ENCODE results near the gene ZNF853.
A peak's percentile ranks its signal among the peaks of the same experiment; 100 is the strongest.
"Not testable (repeated sequence)": the region's sequence is repeated elsewhere in the genome, so short reads cannot be mapped to it uniquely, and the experiment has no call there.

ZNF853 gene

DNA sequence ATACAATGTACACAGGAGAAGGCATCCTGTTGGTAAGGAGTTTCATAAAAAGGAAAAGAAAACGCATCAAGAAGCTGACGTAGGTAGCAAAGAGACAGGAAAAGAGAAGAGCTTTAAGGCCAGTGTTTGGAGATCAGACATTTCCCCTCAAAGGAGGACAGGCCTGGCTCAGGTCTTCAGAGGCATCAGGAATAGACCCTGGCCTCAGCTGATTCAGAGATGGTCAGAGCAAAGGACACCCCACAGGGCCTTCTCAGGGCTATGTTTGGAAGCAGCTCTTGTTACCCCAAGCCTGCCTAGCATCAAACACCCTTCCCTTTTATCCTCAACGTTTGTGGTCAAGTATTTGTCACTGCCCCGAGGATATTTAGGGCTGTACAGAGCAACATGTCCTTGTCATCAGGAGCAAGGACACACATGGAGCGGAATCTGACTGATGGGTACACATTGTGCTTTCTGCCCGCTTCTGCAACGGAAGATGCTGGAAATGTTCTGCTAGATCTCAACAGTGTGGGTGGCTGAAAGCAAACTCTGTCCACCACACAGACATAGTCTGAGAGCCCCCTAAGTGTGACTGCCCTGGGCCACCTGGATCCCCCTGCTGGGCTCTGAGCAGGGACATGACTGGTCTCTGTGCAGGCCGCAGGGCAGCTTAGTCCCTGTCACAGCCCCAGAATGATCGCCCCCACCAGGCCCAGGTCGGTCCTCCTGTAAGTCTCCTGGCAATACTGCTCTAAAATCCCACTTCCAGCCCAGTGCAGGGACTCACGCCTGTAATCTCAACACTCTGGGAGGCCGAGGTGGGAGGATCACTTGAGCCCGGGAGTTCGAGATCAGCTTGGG is 39.2 kb upstream of the ZNF853 start:
- in situ Hi-C loops (cut with HindIII; ENCODE audit: low pct_ligation_motif_present, low sequenced_read_pairs): no loop called here
- no peaks in the 10 kb centered on the region for H3K27me3 ChIP-seq (replicated peaks)
- no peak for DNase-seq
- peak overlapping the region; percentile 52 for H3K4me3 ChIP-seq (ENCODE audit: low read depth, low read length)
- H3K27ac ChIP-seq: no peak overlapping the region
- TF ChIP-seq, protein P1, sequence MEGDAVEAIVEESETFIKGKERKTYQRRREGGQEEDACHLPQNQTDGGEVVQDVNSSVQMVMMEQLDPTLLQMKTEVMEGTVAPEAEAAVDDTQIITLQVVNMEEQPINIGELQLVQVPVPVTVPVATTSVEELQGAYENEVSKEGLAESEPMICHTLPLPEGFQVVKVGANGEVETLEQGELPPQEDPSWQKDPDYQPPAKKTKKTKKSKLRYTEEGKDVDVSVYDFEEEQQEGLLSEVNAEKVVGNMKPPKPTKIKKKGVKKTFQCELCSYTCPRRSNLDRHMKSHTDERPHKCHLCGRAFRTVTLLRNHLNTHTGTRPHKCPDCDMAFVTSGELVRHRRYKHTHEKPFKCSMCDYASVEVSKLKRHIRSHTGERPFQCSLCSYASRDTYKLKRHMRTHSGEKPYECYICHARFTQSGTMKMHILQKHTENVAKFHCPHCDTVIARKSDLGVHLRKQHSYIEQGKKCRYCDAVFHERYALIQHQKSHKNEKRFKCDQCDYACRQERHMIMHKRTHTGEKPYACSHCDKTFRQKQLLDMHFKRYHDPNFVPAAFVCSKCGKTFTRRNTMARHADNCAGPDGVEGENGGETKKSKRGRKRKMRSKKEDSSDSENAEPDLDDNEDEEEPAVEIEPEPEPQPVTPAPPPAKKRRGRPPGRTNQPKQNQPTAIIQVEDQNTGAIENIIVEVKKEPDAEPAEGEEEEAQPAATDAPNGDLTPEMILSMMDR (IDR thresholded peaks at IDR 0.05; ENCODE audit: low read depth, low read length, missing control alignments): no peak
- H3K36me3 ChIP-seq (replicated peaks): peaks cover 2% of the 10 kb centered on the region

DNA sequence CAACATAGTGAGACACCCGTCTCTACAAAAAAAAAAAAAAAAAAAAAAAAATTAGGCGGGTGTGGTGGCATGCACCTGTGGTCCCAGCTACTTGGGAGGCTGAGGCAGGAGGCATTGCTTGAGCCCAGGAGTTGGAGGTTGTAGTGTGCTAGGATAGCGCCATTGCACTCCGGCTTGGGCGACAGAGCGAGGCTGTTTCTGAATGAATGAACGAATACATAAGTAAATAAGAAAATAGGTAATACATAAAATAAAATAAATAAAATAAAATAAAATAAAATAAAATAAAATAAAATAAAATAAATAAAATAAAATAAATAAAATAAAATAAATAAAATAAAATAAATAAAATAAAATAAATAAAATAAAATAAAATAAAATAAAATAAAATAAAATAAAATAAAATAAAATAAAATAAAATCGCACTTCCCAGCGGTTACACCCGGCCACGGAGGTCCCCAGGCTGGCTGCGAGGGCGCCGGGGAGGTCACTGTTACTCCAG is 38.5 kb upstream of the ZNF853 start:
- Histone ChIP-seq H3K4me3 (ENCODE audit: low read depth, low read length) (peak overlapping the region; percentile 76), H3K27ac (peak overlapping the region; percentile 78)
- H3K36me3 ChIP-seq (replicated peaks); DNase-seq; H3K27me3 ChIP-seq (replicated peaks); in situ Hi-C loops (cut with HindIII; ENCODE audit: low pct_ligation_motif_present, low sequenced_read_pairs): not testable (repeated sequence)

DNA sequence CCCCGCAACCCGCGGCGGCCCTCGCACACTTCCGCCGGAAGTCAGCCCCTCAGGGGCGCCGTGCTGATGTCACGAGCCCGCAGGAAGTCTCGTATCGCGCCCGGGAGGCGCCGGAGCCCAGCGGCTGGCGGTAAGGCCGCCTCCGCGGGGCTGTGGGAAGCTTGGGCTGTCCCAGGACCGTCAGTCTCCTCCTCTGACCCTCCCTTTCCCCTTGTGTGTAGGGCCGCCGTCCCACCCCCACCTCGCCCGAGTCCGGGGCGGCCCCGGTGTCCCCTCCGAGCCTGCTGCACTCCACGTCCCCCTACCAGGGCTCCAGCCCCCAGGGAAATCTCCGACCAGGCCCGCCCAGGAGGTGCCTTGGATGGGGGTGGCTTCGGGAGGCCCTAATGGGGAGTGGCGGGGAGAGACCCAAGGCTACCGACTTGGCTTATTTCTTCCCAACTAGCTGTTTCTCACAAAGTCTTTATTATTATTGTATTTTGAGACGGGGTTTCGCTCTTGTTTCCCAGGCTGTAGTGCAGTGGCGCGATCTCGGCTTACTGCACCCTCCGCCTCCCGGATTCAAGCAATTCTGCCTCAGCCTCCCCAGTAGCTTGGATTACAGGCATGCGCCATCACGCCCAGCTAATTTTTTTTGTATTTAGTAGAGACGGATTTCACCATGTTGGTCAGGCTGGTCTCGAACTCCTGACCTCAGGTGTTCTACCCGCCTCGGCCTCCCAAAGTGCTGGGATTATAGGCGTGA is 37.9 kb upstream of the ZNF853 start, which contains the start of gene ZDHHC4:
ZDHHC4 (plus strand) TSS at position 86 of the 745 bp plus-strand sequence. CDS start 3,108 bp downstream, outside the sequence.
- peaks cover 6% of the 10 kb centered on the region for H3K36me3 ChIP-seq (replicated peaks)
- H3K4me3 ChIP-seq (ENCODE audit: low read depth, low read length): peak within 1 kb of the TSS; percentile 76
- peak; percentile 76 for DNase-seq
- no peaks in the 10 kb centered on the region for H3K27me3 ChIP-seq (replicated peaks)
- TF ChIP-seq, protein P1 (IDR thresholded peaks at IDR 0.05; ENCODE audit: low read depth, low read length, missing control alignments): no peak
- in situ Hi-C loops (cut with HindIII; ENCODE audit: low pct_ligation_motif_present, low sequenced_read_pairs): no loop called here
- peak within 1 kb of the TSS; percentile 78 for H3K27ac ChIP-seq

DNA sequence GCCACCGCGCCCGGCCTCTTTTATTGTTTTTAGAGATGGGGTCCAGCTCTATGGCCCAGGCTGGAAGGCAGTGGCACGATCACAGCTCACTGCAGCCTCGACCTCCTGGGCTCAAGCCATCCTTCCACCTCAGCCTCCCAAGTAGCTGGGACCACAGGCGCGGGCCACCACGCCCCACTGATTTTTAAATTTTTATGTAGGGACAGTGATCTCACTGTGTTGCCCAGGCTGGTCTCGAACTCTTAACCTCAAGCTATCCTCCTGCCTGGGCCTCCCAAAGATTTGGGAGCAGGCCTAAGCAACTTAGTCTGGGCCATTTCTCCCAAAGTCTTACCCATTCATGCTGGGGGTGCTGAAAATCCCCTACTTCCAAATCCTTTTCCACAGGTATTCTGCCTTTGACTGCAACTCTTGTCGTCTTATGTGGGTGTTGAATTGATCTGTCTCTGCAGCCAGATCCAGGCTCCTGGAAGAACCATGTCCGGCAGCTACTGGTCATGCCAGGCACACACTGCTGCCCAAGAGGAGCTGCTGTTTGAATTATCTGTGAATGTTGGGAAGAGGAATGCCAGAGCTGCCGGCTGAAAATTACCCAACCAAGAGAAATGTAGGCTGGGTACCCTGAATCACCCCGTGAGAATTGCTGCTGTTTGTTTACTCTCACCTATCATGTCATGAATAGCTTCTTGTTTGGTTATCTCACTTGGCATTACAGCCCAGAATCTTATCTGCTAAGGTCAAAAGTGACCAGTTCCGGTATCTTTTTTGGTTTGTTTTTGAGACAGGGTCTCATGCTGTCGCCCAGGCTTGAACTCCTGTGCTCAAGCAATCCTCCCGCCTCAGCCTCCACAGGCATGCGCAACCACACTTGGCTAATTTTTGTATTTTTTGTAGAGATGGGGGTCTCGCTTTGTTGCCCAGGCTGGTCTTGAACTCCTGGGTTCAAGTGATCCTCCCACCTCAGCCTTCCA is 37.0 kb upstream of the ZNF853 start:
- Histone ChIP-seq H3K27ac (no peak overlapping the region), H3K4me3 (ENCODE audit: low read depth, low read length) (peak overlapping the region; percentile 76), H3K27me3 (replicated peaks) (no peaks in the 10 kb centered on the region), H3K36me3 (replicated peaks) (peaks cover 6% of the 10 kb centered on the region)
- TF ChIP-seq, protein P1 (IDR thresholded peaks at IDR 0.05; ENCODE audit: low read depth, low read length, missing control alignments): no peak
- in situ Hi-C loops (cut with HindIII; ENCODE audit: low pct_ligation_motif_present, low sequenced_read_pairs): no loop called here
- no peak for DNase-seq

DNA sequence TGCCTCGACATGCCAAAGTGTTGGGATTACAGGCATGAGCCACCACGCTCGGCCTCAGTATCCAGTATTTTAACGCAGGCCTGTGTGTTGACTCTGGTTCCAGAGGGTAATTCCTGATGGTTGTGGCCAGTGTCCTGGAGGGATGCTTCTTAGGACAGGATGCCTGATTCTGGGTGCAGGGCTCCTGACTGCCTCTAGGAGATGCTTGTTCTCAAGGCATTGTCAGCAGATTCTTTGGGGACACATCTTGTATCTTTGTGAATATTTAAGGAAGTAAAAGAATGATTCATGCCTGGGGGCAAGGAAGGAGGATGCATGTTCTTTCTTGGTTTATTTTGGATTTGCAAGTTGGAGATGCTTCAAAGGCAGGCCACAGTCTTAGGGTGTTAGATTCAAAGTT is 36.0 kb upstream of the ZNF853 start:
- Histone ChIP-seq H3K36me3 (replicated peaks) (peaks cover 6% of the 10 kb centered on the region), H3K27me3 (replicated peaks) (no peaks in the 10 kb centered on the region), H3K27ac (no peak overlapping the region), H3K4me3 (ENCODE audit: low read depth, low read length) (no peak overlapping the region)
- peak; percentile 27 for DNase-seq
- in situ Hi-C loops (cut with HindIII; ENCODE audit: low pct_ligation_motif_present, low sequenced_read_pairs): no loop called here
- TF ChIP-seq, protein P1 (IDR thresholded peaks at IDR 0.05; ENCODE audit: low read depth, low read length, missing control alignments): peak; percentile 51

DNA sequence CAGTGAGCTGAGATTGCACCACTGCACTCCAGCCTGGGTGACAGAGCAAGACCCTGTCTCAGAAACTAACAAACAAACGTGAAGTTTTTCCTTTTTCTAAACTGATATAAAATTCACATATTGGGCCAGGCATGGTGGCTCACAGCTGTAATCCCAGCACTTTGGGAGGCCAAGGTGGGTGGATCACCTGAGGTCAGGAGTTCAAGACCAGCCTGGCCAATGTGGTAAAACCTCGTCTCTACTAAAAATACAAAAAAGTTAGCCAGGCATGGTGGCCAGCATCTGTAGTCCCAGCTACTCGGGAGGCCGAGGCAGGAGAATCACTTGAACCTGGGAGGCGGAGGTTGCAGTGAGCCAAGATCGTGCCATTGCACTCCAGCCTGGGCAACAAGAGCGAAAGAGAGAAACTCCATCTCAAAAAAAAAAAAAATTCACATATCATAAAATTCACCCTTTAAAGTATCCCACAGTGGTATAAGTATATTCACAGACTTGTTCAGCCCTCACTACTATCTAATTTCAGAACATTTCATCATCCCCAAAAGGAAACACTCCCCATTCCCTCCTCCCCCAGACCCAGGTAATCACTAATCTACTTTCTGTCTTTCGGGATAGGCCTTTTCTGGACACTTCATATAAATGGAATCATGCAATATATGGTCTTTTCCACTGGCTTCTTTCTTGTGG is 29.5 kb upstream of the ZNF853 start:
- DNase-seq; H3K36me3 ChIP-seq (replicated peaks); H3K27me3 ChIP-seq (replicated peaks); in situ Hi-C loops (cut with HindIII; ENCODE audit: low pct_ligation_motif_present, low sequenced_read_pairs); H3K27ac ChIP-seq; H3K4me3 ChIP-seq (ENCODE audit: low read depth, low read length): not testable (repeated sequence)
